Neural progenitor cell (in vitro differentiated cells): ENCODE results near the gene ATL2. TPM values are rescaled to one million over a fixed set of nuclear protein-coding genes. Genes with fewer than 3 reads are reported as not detected.

Experiments
- DNase-seq: peaks from one replicate; pipeline ENCODE4 v3.0.0-alpha.2; 2016; ENCODE audit warnings: low spot score
- H2AFZ ChIP-seq: fragments of 200-600 bp; sonication (generic); replicated peaks from 2 replicates; pipeline ENCODE4 v1.6.1; 2016; ENCODE audit warnings: antibody characterized with exemption
- H3F3A ChIP-seq: fragments of 200-600 bp; sonication (generic); 2 replicates; pipeline ENCODE4 v1.6.1; 2016; ENCODE audit warnings: antibody characterized with exemption, low read depth
- H3K27ac ChIP-seq: fragments of 200-600 bp; sonication (generic); 2 replicates; pipeline ENCODE4 v1.5.1; 2016; ENCODE audit warnings: mild to moderate bottlenecking
- H3K27me3 ChIP-seq: fragments of 200-600 bp; sonication (generic); 2 replicates; pipeline ENCODE4 v1.6.1; 2016; ENCODE audit warnings: mild to moderate bottlenecking, moderate library complexity
- H3K36me3 ChIP-seq: fragments of 200-600 bp; sonication (generic); 2 replicates; pipeline ENCODE4 v1.5.1; 2016
- H3K4me1 ChIP-seq: fragments of 200-600 bp; sonication (generic); 2 replicates; pipeline ENCODE4 v1.6.1; 2016; ENCODE audit warnings: mixed run types
- H3K4me2 ChIP-seq: fragments of 200-600 bp; sonication (generic); 2 replicates; pipeline ENCODE4 v1.6.1; 2016
- H3K4me3 ChIP-seq: fragments of 200-600 bp; sonication (generic); 2 replicates; pipeline ENCODE4 v1.5.1; 2016
- H3K79me2 ChIP-seq: fragments of 200-600 bp; sonication (generic); 2 replicates; pipeline ENCODE4 v1.6.1; 2016; ENCODE audit warnings: low read depth
- H3K9ac ChIP-seq: fragments of 200-600 bp; sonication (generic); 2 replicates; pipeline ENCODE4 v1.6.1; 2016
- H3K9me3 ChIP-seq: fragments of 200-600 bp; sonication (generic); 2 replicates; pipeline ENCODE4 v1.5.1; 2016; ENCODE audit warnings: low read depth
- H4K20me1 ChIP-seq: fragments of 200-600 bp; sonication (generic); 2 replicates; pipeline ENCODE4 v1.6.1; 2016; ENCODE audit warnings: low read depth
- H3K27ac Mint-ChIP-seq: 3 replicates; pipeline ENCODE4 v1.8.0; 2021; ENCODE audit warnings: mixed read lengths
- H3K27me3 Mint-ChIP-seq: 2 replicates; pipeline ENCODE4 v1.8.0; 2022; ENCODE audit warnings: low read depth, mild to moderate bottlenecking, inconsistent platforms, moderate library complexity, mixed read lengths; ENCODE audit not compliant: insufficient read depth
- H3K36me3 Mint-ChIP-seq: 3 replicates; pipeline ENCODE4 v1.8.0; 2021; ENCODE audit warnings: mixed read lengths
- H3K4me1 Mint-ChIP-seq: 3 replicates; pipeline ENCODE4 v1.8.0; 2021; ENCODE audit warnings: mixed read lengths
- H3K4me3 Mint-ChIP-seq: 3 replicates; pipeline ENCODE4 v1.8.0; 2021; ENCODE audit warnings: mild to moderate bottlenecking, moderate library complexity, mixed read lengths
- H3K9me3 Mint-ChIP-seq: 3 replicates; pipeline ENCODE4 v1.8.0; 2020; ENCODE audit warnings: mixed read lengths
- CTCF ChIP-seq: fragments of 200-600 bp; sonication (generic); IDR thresholded peaks from 2 replicates; pipeline ENCODE4 v1.5.1; 2017; ENCODE audit warnings: antibody characterized with exemption, mild to moderate bottlenecking
- EZH2 ChIP-seq: fragments of 200-600 bp; sonication (generic); IDR thresholded peaks from 2 replicates; pipeline ENCODE4 v1.6.1; 2017; ENCODE audit warnings: antibody characterized with exemption, mild to moderate bottlenecking, moderate library complexity
- EZH2phosphoT487 ChIP-seq: fragments of 200-600 bp; sonication (generic); IDR thresholded peaks from 2 replicates; pipeline ENCODE4 v1.6.1; 2017; ENCODE audit warnings: antibody characterized with exemption
- total RNA-seq: library from RNA; depleted of rRNA; stranded (reverse); fragments of >200 nt; gene quantifications from 2 replicates; pipeline ENCODE4 v1.2.3, GENCODE V29; 2015; ENCODE audit warnings: low replicate concordance

The ATL2 gene
- total RNA-seq, 1 donor from 2014 or later: 203 TPM

- H3K9me3 ChIP-seq: no peaks in the 10 kb centered on the region
- Mint-ChIP-seq H3K4me1 (no peaks in the 10 kb centered on the region), H3K9me3 (peaks cover 7% of the 10 kb centered on the region), H3K27ac (no peak overlapping the region), H3K36me3 (no peaks in the 10 kb centered on the region), H3K4me3 (no peak overlapping the region), H3K27me3 (no peaks in the 10 kb centered on the region)
- H2AFZ ChIP-seq: no peak overlapping the region
- H3K27ac ChIP-seq: no peak overlapping the region
- TF ChIP-seq CTCF: no peak
- no peak for TF ChIP-seq EZH2phosphoT487
- TF ChIP-seq EZH2: no peak
- H3K4me1 ChIP-seq: no peaks in the 10 kb centered on the region
- H3K4me2 ChIP-seq: no peak overlapping the region
- no peaks in the 10 kb centered on the region for H4K20me1 ChIP-seq
- no peaks in the 10 kb centered on the region for H3K79me2 ChIP-seq
- H3K27me3 ChIP-seq: no peaks in the 10 kb centered on the region
- no peak overlapping the region for H3K9ac ChIP-seq
- no peak overlapping the region for H3K4me3 ChIP-seq
- DNase-seq: no peak
- H3K36me3 ChIP-seq: no peaks in the 10 kb centered on the region
- no peaks in the 10 kb centered on the region for H3F3A ChIP-seq
These were observed 42.4 kb upstream of the ATL2 start for GRCh38 chr2:38419499-38419898.

GRCh38 chr2:38418735-38419134 lies 41.7 kb upstream of the ATL2 start:
- Histone ChIP-seq H3K4me2 (no peak overlapping the region), H3K36me3 (no peaks in the 10 kb centered on the region), H3K27ac (no peak overlapping the region), H3K27me3 (no peaks in the 10 kb centered on the region), H4K20me1 (no peaks in the 10 kb centered on the region), H2AFZ (no peak overlapping the region), H3K4me1 (no peaks in the 10 kb centered on the region), H3K9me3 (no peaks in the 10 kb centered on the region), H3K79me2 (no peaks in the 10 kb centered on the region), H3K9ac (no peak overlapping the region), H3F3A (no peaks in the 10 kb centered on the region), H3K4me3 (no peak overlapping the region)
- Mint-ChIP-seq H3K4me3 (no peak overlapping the region), H3K4me1 (no peaks in the 10 kb centered on the region), H3K27ac (peak overlapping the region; percentile 50), H3K9me3 (peaks cover 7% of the 10 kb centered on the region), H3K27me3 (peaks cover 2% of the 10 kb centered on the region), H3K36me3 (peaks cover 3% of the 10 kb centered on the region)
- DNase-seq: no peak
- no peak for TF ChIP-seq EZH2
- TF ChIP-seq EZH2phosphoT487: no peak
- TF ChIP-seq CTCF: no peak

- Mint-ChIP-seq H3K36me3 (peaks cover 3% of the 10 kb centered on the region), H3K4me3 (no peak overlapping the region), H3K4me1 (no peaks in the 10 kb centered on the region), H3K9me3 (peaks cover 6% of the 10 kb centered on the region), H3K27me3 (peaks cover 2% of the 10 kb centered on the region), H3K27ac (no peak overlapping the region)
- no peak overlapping the region for H3K9ac ChIP-seq
- no peak for DNase-seq
- no peaks in the 10 kb centered on the region for H4K20me1 ChIP-seq
- H3K36me3 ChIP-seq: no peaks in the 10 kb centered on the region
- H3K9me3 ChIP-seq: no peaks in the 10 kb centered on the region
- no peaks in the 10 kb centered on the region for H3K79me2 ChIP-seq
- no peak overlapping the region for H3K4me3 ChIP-seq
- H3K4me1 ChIP-seq: no peaks in the 10 kb centered on the region
- no peaks in the 10 kb centered on the region for H3K27me3 ChIP-seq
- no peak overlapping the region for H2AFZ ChIP-seq
- H3K27ac ChIP-seq: no peak overlapping the region
- TF ChIP-seq CTCF (no peak), EZH2 (no peak), EZH2phosphoT487 (no peak)
- H3F3A ChIP-seq: no peaks in the 10 kb centered on the region
- H3K4me2 ChIP-seq: no peak overlapping the region
These were observed 40.9 kb upstream of the ATL2 start for GRCh38 chr2:38417745-38418689.
